GM19328 (cell line): ENCODE measurements around the gene ZNF124.

Experiments
- ATAC-seq: cut with Tn5 transposase; IDR thresholded peaks from one replicate; pipeline ENCODE4 v1.9.1; 2021; ENCODE audit warnings: mild to moderate bottlenecking, moderate library complexity; ENCODE audit not compliant: unreplicated experiment

Gene ZNF124

DNA sequence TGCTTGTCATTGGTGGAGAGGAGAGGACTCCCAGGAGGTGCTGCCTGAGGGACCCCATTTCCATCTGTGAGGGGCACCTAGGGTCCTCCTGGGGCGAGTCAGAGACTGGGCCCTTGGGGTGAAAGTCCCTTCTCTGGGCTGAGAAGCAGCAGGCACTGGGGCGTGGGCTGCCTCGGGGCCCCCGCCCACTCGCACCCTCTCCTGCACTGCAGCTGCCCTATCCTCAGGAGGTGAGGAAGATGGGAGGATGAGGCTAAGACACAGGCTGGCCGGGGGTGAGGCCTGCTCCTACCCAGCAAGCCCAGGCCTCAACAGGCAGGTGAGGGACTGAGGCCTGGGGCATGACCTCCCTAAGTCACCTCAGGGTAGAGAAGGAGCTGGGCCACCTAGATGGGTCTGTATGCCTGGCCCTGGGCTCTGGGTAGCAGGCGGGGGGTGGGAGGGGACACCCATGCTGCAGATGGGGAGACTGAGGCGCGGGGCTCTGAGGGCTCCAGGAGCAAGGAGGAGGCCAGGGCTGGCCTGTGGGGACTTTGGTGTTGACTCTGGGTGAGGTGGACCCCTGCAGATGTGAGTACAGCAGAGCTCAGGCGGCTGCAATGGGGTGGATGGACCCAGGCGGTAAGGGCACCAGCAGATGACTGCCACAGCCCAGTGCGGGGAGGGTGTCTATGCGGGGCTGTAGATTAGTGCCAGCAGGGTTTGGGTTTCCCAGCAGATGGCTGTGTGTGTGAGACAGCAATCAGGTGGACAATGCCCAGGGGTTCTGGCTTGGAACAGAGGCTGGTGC, 57.3 kb downstream of the ZNF124 start:
- ATAC-seq: no peak

GRCh38 chr1:247113733-247114271, 58.0 kb downstream of the ZNF124 start:
- no peak for ATAC-seq

DNA sequence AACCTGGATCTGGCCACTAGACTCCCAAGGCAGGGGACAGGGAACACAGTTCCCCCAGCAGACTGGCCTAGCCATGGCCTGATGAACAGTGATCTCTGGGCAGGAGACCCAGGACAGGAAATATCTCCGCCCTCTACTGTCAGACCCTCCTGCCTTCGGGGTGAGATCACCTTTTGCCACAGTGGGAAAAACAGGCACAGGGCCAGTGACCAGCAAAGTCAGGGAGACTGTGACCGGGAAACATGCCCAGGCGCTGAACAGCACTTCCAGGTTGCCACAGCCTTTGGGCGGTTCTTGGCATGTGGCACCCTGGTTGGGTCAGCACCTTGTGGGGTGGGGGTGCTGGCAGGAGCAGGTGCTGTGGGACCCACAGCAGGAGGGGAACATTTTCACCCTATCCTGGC, 58.7 kb downstream of the ZNF124 start:
- no peak for ATAC-seq

GRCh38 chr1:247112479-247112781, 59.4 kb downstream of the ZNF124 start:
- no peak for ATAC-seq

DNA sequence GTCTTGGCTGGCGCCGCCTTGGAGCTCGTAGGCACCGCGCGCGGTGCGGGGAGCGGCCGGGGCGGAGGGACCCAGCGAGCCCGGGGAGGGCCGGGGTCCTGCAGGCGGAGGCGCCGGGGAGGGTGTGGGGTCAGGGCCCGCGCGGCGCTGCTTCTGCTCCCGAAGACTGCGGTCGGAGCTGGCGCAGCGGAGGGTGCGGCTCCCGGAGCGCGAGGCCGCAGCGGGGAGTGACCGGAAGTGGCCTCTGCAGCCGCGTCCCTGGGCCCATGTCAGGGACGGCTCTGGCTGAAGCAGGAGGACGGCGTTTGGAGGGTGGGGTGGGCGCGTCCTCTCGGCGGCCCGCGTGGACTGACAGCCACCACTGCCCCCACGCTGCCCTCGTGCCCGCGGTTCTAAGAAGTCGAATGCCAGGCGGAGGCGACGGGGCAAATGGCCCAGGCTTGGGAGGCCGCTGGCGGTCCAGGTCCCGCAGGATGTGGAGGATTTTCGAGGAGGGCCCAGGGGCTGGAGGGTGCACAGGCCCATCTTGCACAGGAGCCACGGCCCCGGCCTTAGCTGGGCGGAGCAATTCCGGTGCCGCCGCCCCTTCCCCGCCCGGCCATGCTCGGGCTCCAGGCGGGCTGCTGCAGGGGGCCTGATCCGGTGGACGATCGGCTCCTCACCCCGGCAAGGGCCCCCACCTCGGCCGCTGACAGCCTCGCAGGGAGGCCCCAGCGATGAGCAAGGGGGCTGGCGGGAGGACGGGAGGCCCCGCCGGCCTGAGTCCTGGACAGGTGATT, 59.9 kb downstream of the ZNF124 start:
- no peak for ATAC-seq

DNA sequence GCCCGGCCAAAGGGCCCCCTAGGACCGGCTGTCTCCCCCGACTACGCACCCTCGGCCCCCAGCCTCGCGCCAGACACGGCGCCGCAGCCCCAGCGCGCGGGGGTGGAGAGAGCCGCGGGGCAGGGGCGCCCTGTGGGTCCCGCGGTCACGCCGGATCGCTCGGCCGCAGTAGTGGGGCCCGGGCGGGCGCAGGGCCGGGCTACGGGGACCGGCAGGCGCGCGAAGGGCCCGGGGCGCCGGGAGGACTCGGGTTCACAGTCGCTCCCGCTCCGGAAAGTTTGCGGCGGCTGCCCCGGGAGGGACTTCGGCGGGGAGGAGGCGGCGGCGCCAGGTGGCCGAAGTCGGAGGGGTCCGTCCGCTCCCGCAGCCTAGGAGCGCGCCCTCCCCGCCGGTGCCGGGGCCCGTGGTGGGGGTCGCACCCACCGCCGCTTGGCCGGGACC, 60.5 kb downstream of the ZNF124 start:
- ATAC-seq: no peak

DNA sequence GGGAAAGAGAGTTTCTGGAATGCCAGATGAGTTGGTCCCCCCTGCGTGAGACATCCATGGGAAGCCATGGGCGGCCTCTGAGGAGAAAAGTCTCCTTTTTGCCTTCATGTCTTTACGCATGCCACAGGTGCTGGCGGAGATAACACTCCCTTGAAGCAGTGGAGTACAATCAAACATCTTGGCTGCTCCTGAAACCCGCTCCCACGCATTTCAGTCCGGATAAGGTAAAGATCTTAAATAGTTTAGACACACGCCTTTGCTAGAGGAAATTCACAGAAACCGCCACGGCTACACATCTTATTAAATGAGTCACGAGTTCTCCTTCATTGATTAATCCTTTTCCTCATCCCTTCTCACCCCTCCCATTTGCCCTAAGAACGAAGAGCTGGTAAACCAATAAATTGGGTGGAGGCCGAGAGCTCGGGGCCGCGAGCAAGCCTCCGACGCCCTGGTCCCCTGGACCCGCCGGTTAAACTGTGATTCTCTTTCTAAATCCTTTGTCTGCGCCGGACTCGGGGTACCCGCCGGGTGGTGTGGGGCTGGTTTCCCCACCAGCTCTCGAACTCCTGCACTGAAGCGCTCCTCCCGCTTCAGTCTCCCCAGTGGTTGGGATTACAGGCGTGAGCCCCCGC, 61.1 kb downstream of the ZNF124 start:
- ATAC-seq: no peak

DNA sequence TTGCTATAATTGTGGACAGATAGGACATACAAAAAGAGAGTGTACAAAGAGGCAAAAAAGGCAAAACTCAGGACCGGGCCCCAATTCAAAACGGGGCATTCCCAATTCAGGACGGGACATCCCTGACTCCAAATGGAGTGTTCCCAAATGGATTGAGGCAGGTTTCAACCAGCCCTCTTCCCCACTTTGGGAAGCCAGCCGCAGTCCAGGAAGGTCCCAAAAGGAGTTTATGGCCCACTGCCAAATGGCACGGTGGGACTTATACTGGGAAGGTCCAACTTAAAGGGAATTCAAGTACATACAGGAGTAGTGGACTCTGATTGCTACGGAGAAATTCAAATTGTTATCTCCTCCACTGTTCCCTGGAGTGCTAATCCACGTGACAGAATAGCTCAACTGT, 64.1 kb downstream of the ZNF124 start:
- ATAC-seq: no peak

- no peak for ATAC-seq
Observed at GRCh38 chr1:247105966-247106365, 65.9 kb downstream of the ZNF124 start.
